NCI-H69 (cell line): Measurements from ENCODE around the gene MB.
A peak's percentile ranks its signal among the peaks of the same experiment; 100 is the strongest.
"Not testable (repeated sequence)": the region's sequence is repeated elsewhere in the genome, so short reads cannot be mapped to it uniquely, and the experiment has no call there.

Experiments
- DNase-seq: peaks from one replicate; lab custom pipeline; 2025; lab: John Stamatoyannopoulos, UW

Gene MB

DNA sequence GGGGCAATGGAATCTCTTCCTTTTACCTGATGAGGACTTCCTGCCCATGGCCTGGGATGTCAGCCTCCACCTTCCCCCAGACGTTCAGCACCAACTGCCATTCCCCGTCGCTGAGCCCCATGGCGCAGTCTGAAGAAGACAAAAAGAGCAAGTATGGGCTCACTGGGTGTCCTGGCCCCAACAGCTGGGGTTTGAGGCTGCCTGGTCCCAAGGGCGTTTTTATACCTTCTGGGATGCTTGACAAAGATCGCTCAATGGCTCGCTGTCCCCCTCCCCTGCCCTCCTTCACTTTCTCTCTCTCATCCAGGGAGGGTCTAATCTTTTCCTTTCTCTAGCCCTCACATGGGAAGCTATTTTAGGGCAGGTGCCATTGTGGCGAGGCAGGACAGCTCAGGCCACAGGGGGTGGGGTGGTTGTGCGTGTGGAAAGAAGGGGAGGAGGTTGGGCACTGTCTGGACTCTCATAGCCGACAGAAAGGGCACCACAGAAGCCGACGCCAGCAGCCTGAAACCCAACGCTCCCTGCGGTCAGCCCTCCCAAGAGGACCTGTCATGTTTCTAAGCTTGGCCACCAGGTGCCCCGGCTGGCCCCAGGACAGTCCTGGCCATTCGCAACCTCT is at the start of gene MB:
Gene MB, minus strand, starts transcription at position 193 of the 619 bp plus-strand sequence. Its CDS starts 72 bp downstream, at position 121.
- no peak for DNase-seq

DNA sequence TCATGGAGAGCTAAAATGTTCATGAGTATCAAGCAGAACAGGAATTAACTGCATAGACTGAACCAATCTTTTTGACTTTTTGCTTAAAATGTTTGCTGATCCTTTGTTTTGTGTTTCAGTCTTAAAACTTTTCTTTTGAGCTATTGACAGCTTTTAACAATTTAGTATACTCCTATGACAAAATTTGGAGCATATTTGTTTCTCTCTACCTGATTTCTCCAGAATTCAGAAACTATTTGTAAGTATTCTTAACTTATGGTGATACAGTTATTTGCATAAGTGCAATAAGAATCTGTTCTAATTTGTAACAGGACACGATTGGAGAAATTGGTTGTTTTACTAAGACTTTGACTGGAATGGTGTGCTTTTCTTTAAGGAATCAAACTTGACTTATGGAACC is 49.6 kb upstream of the MB start:
- not testable (repeated sequence) for DNase-seq

DNA sequence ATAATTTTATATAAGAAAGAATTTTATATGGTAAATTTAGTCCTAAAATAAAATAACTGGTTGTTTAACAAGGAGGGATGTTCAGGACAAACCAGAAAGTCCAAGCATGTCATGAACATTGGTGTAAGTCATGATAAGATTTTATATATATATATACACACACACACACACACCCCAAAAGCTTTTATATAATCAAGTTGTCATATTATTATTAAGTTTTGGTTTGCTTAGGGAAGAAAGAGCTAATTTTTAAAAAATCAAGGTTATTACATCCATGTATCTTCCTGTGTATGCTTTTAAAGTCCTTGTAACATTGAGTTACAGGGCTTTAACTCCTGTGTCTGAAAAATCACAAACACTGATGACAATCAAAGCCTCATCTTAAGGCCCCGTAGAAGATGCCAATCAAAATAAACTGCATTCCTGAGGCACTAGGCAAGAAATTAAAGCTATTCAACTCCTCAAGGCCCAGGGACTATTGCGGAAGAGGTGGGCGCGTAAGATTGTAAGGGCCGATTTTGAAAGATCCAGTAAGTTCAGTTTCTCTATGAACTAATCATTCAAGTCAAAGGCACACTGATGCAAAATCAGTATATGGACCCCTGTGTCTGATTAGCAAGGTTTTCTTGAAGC is 47.9 kb upstream of the MB start:
- peak; percentile 6 for DNase-seq

- no peak for DNase-seq
Measured at GRCh38 chr22:35663371-35663770, 46.2 kb upstream of the MB start.

- no peak for DNase-seq
Measured at GRCh38 chr22:35662914-35663313, 45.8 kb upstream of the MB start.

GRCh38 chr22:35661464-35661863 is 44.3 kb upstream of the MB start:
- DNase-seq = no peak

GRCh38 chr22:35660291-35661127 is 43.4 kb upstream of the MB start:
- DNase-seq = peak; percentile 75

GRCh38 chr22:35657571-35658312 is 40.6 kb upstream of the MB start:
- no peak for DNase-seq

DNA sequence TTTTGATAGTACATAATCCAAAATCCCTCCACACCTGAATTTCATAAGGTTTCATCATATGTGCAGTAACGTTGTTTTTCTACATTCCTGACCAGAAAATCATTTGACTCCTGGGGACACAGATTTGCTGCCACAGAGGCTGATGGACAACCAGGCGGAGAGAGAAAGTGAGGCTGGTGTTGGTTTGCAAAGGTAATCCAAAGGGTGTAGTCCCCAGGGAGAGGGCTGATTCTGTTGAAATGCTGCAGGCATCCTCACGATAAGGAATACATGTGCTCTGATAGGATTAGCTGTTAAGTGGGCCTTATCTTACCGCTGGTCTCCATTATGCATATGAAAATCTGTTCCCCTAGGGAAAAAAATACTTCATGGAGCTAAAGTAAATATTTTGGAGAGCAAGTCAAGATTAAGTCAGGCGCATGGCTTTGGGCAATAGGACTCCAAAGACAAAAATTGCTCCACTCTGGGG is 39.2 kb upstream of the MB start:
- peak; percentile 28 for DNase-seq

DNA sequence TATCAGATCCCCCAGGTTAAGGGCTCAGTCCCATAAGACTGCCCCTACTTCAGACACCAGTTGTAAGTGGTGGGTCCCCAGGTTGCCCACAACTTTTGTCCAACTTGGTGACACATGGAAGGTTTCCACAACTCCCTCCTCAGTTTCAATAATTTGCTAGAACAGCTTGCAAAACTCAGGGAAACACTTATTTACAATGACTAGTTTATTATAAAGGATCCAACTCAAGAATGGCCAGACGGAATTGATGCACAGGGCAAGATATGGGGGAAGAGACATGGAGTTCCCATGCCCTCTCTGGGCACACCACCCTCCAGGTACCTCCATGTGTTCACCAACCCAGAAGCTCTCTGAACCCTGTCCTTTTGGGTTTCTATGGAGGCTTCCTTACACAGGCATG is 36.7 kb upstream of the MB start:
- DNase-seq = no peak

DNA sequence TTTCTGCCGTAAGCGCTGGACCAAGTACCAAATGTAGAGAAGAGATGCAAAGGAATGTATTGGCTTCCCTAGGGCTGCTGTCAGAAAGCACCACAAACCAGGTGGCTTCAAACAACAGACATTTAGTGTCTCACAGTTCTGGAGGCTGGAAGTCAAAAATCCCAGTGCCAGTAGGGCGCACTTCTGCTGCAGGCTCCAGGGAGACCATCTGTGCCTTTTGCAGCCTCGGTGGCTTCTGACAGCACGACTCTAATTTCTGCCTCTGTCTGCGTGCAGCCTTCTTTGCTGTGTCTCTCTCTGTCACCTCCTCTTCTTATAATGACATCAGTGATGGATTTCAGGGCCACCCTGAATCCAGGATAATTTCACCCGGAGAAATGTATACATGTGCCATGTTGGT is 34.0 kb upstream of the MB start:
- no peak for DNase-seq

DNA sequence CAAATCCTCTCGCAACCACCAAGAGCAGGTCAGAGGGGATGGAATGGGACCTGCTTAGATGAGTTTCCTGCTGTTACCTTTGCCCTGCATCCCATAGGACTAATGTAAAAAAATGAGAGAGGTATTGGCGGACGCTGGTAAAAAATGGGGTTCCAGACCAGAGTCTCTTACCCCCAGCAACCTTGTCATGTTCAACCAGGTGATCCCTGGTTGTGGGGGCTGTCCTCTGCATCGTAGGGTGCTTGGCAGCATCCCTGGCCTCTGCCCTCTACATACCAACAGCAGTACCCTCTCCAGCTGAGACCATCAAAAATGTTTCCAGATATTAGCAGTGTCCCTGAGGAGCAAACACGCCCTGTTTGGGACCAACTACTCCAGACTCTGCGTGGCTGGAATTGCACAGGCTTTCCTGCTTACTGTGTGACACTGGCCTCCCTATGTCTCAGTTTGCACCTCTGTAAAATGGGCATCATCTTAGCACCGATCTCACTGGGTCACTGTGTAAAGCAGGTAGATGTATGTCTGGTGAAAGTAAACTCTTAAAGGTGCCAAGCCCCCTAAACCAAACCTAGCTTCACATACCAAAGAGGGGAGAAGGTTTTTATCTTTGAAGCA is 32.6 kb upstream of the MB start:
- DNase-seq = no peak

DNA sequence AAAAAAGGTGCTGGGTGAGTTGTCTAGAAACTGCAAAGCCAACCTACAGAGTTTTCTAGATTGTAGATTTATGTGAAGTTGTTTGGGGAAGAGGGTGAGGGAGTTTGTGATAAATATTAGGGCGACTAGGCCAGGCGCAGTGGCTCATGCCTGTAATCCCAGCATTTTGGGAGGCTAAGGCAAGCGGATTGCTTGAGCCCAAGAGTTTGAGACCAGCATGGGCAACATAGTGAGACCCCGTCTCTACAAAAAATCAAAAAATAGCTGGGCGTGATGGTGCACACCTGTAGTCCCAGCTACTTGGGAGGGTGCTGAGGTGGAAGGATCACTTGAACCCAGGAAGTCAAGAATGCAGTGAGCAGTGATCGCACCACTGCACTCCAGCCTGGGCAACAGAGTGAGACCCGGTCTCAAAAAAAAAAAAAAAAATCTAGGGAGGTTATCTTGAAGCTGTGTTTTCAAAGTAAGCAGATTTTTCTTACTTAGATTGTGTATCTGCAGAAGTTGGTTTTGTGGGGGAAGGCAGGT is 32.0 kb upstream of the MB start:
- DNase-seq = no peak

DNA sequence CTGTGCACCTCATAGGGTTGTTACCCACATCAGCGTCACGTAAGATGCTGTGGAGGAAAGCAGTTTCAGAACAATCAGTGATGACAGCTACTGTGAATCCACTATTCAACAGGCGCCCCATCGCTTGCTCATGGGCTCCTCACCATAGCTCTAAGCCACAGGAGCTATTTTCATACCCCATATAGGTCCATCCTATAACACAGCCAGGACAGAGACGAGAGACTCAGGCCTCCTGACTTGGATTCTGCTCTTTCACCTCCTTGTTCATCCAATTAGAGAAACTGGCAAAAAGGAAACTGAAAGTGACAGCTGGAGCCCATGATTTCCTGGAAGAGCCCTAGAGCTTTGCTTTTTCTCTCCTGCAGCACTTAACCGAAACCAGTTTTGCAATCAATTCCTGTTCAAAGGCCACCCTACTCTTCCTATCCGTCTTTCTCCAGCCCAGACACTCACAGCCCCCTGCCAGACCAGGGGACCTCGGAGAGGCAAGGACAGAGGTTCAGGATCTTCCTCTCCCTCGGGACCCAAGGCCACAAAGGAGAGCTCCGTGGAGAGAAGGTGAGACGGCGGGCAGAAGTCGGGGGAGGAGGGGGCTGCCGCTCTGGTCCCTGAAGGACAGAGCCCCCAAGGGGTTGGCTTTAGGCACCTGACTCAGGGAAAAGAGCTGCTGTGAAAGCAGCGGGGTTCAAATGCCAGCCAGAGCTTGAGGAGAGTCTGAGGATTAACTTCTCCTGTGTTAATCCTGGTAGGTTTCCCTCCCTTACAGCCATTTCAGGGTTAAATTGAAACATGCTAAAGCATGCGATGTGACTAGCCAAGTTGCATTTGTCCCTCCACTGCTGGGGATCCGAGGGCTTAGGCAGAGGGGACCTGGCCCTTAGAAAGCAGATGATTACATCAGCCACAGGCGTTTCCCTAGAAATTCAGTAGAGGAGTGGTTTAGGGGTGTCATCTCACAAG is 31.2 kb upstream of the MB start, which contains the start of gene APOL6:
Gene APOL6, plus strand, starts transcription at position 381 of the 960 bp plus-strand sequence. CDS start 7,980 bp downstream, outside the sequence.
- DNase-seq = peak; percentile 35

GRCh38 chr22:35645646-35646045 is 28.5 kb upstream of the MB start:
- no peak for DNase-seq

- no peak for DNase-seq
Measured at GRCh38 chr22:35643991-35644390, 26.9 kb upstream of the MB start.

DNA sequence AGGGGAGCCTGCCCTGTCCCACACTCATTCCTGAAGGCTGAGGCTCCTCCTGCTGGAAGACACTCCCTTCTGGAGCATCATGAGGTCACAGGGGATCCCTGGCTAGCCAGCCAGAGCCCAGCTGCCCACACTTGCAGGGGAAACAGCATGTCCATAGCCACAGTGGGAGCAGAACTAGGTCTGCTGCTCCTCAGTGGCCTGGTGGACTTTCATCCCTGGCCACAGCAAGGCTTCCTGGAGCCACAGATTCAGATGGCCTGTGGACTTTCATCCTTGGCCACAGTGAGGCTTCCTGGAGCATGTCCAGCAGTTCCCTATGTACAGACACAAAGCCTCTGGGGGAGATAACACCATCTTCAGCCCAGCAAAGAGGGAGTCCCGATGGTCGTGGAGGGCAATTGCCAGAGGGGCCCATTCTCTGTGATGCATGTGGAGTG is 25.2 kb upstream of the MB start:
- DNase-seq = no peak

- DNase-seq = no peak
Measured at GRCh38 chr22:35641494-35642120, 24.5 kb upstream of the MB start.

DNA sequence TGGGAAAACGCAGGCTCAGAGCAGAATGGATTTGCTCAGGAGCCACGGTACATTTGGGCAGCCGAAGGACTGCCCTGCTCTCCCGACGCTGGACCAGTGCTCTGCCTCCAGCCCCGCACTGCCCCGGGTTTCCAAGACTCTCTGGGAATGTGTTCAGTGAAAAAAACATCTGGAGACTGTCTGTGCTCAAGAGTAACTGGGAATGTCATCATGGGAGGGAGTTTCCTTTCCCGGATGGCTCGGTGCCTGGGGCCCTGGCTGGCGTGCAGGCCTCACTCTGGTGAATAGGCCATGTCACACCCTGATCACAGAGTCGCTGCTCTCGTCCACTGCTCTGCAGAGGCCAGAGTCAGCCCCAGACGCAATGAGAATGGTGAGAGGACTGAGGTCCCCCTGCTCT is 21.3 kb upstream of the MB start:
- no peak for DNase-seq

- no peak for DNase-seq
Measured at GRCh38 chr22:35638001-35638400, 20.9 kb upstream of the MB start.
